HepG2 (cell line): ENCODE measurements around the gene CPT1A. TPM values are rescaled to one million over a fixed set of nuclear protein-coding genes. Genes with fewer than 3 reads are reported as not detected.
A peak's percentile ranks its signal among the peaks of the same experiment; 100 is the strongest.

Experiments
- ESRRA ChIP-seq: sonication (generic); formaldehyde crosslinking; IDR thresholded peaks from 2 replicates; pipeline ENCODE4 v1.5.1; 2020; ENCODE audit warnings: mild to moderate bottlenecking, low read depth, missing genetic modification reagents
- HDAC1 ChIP-seq: sonication (generic); formaldehyde crosslinking; IDR thresholded peaks from 2 replicates; pipeline ENCODE4 v1.5.1; 2020; ENCODE audit warnings: mild to moderate bottlenecking, missing genetic modification reagents
- HIVEP1 ChIP-seq: sonication (generic); formaldehyde crosslinking; IDR thresholded peaks from 2 replicates; pipeline ENCODE4 v1.4.0; 2020; ENCODE audit warnings: mild to moderate bottlenecking, missing genetic modification reagents
- HMG20B ChIP-seq: conservative IDR thresholded peaks from 2 replicates; pipeline ENCODE4 v1.6.1; 2016; ENCODE audit warnings: missing genetic modification reagents, missing compliant biosample characterization
- HNRNPLL ChIP-seq: fragments of 200-400 bp; formaldehyde crosslinking; IDR thresholded peaks from 2 replicates; pipeline ENCODE4 v1.6.1; 2017; ENCODE audit warnings: mild to moderate bottlenecking, low read depth, low read length; ENCODE audit not compliant: poor library complexity, severe bottlenecking
- HOXA3 ChIP-seq: sonication (generic); formaldehyde crosslinking; IDR thresholded peaks from 2 replicates; pipeline ENCODE4 v1.5.0; 2020; ENCODE audit warnings: missing genetic modification reagents
- KMT2A ChIP-seq: sonication (generic); formaldehyde crosslinking; IDR thresholded peaks from 2 replicates; pipeline ENCODE4 v1.4.0; 2020; ENCODE audit warnings: missing genetic modification reagents
- LCORL ChIP-seq, 2 experiments: fragments of 450-650 bp in 1 of 2; sonication (generic) in 1 of 2; formaldehyde crosslinking in 1 of 2; IDR thresholded peaks; 2 replicates each; pipeline versions ENCODE4 v1.5.0 to v1.6.1; 2017 to 2020; ENCODE audit warnings: antibody characterized with exemption in 1 of 2, missing genetic modification reagents in 1 of 2
- MAFF ChIP-seq: IDR thresholded peaks from 2 replicates; pipeline ENCODE4 v1.6.1; 2011; ENCODE audit warnings: low read depth, low read length, improper control_type of control experiment
- NR2F1 ChIP-seq, 2 experiments: fragments of 450-650 bp in 1 of 2; formaldehyde crosslinking in 1 of 2; IDR thresholded peaks; 2 replicates each; pipeline versions ENCODE4 v1.5.0 to v1.6.1; 2016 to 2020; ENCODE audit warnings: mild to moderate bottlenecking in 1 of 2, missing compliant biosample characterization in 1 of 2, missing genetic modification reagents in 1 of 2, moderate library complexity in 1 of 2
- RAD51 ChIP-seq: fragments of 450-650 bp; IDR thresholded peaks from 2 replicates; pipeline ENCODE4 v1.6.1; 2016; ENCODE audit warnings: borderline replicate concordance
- TBX2 ChIP-seq: sonication (generic); formaldehyde crosslinking; IDR thresholded peaks from 2 replicates; pipeline ENCODE4 v1.5.0; 2020; ENCODE audit warnings: missing genetic modification reagents, mild to moderate bottlenecking, borderline replicate concordance
- ZBTB20 ChIP-seq: sonication (generic); formaldehyde crosslinking; IDR thresholded peaks from 2 replicates; pipeline ENCODE4 v1.8.1; 2023; ENCODE audit warnings: missing genetic modification reagents, low read depth, mild to moderate bottlenecking, borderline replicate concordance
- ZNF224 ChIP-seq: sonication (generic); formaldehyde crosslinking; IDR thresholded peaks from 2 replicates; pipeline ENCODE4 v1.5.0; 2020; ENCODE audit warnings: mild to moderate bottlenecking, missing genetic modification reagents
- ZNF605 ChIP-seq: sonication (generic); formaldehyde crosslinking; IDR thresholded peaks from 2 replicates; pipeline ENCODE4 v1.8.0; 2022; ENCODE audit warnings: mild to moderate bottlenecking, missing genetic modification reagents
- ZNF816 ChIP-seq: sonication (generic); formaldehyde crosslinking; IDR thresholded peaks from 2 replicates; pipeline ENCODE4 v1.8.0; 2022; ENCODE audit warnings: missing genetic modification reagents, mild to moderate bottlenecking, borderline replicate concordance
- polyA plus RNA-seq, 8 experiments: library from polyadenylated mRNA; depleted of rRNA in 3 of 8; stranded (reverse) in 7 of 8; unstranded in 1 of 8; fragments of >200 nt; fragmentation: Illumina TruSeq in 4 of 8; extraction: Trizol in 4 of 8; gene quantifications; 2 replicates each; pipeline versions ENCODE4 v1.2.1 to v1.2.3, GENCODE V29; 2011 to 2016; ENCODE audit warnings: low read depth in 4 of 8, missing spikeins in 1 of 8, mixed read lengths in 1 of 8; ENCODE audit not compliant: insufficient read depth in 1 of 8
- total RNA-seq, 5 experiments: library from RNA; depleted of rRNA; stranded (reverse); fragments of >200 nt; fragmentation: Illumina TruSeq; extraction: Trizol; gene quantifications; 2 replicates each; pipeline ENCODE4 v1.2.3, GENCODE V29; 2016; ENCODE audit warnings: low read depth in 1 of 5
- TF ChIP-seq, protein P1 (sequence below): sonication (generic); formaldehyde crosslinking; IDR thresholded peaks from 2 replicates; pipeline ENCODE4 v1.4.0; 2020; ENCODE audit warnings: missing genetic modification reagents, borderline replicate concordance
- TF ChIP-seq, protein P2 (sequence below): sonication (generic); formaldehyde crosslinking; IDR thresholded peaks from 2 replicates; pipeline ENCODE4 v1.5.0; 2020; ENCODE audit warnings: missing genetic modification reagents
- TF ChIP-seq, protein P3 (sequence below): IDR thresholded peaks from 2 replicates; pipeline ENCODE4 v1.6.1; 2016; ENCODE audit warnings: missing biosample characterization, missing genetic modification reagents, low read depth
- TF ChIP-seq, protein P4 (sequence below): sonication (generic); formaldehyde crosslinking; IDR thresholded peaks from 2 replicates; pipeline ENCODE4 v1.4.0; 2020; ENCODE audit warnings: missing genetic modification reagents

The CPT1A gene
- total and polyA plus RNA-seq, 2 of the 13 experiments (the other 11 are each of a cell fraction or from before 2014, with no cell fraction given), result 7.0 to 7.1 TPM

DNA sequence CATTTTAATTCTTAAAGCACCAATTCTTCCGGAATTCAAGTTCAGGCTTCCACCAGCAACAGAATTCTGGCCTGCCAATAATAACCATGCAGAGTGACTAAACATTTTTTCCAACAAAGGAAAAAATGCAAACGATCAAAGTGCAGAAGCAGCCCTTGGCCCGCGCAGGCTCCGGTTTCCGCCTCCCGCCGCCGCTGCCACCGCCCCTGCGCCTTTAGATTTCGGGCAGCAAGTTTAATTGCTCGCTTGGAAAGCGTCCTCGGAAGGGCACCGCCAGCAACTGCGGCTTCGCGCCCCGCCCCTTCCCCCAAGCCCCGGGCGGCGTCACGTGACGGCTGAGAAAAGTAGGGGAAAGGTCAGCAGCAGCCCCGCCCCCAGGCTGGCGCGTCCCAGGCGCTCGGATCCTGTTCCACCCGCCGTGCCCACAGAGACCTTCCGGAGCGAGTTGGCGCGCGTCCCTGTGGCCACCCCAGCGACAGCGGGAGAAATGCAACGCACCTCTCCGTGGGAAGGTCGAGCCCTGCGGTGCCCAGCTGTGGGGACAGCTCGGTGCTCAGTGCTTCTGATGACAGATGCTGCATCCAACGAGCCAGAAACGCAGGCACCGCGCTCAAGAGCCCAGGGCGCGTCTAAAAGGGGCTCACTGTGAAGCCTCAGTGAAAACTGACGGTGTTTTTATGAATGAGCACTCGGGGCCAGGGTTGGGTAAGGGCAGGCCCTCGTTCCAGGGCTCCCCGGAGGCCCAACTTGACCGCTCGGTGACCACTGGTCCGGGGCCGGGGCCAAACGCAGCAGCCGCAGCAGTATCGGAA lies 2.5 kb downstream of the CPT1A start (continued):
- TF ChIP-seq, protein P1, sequence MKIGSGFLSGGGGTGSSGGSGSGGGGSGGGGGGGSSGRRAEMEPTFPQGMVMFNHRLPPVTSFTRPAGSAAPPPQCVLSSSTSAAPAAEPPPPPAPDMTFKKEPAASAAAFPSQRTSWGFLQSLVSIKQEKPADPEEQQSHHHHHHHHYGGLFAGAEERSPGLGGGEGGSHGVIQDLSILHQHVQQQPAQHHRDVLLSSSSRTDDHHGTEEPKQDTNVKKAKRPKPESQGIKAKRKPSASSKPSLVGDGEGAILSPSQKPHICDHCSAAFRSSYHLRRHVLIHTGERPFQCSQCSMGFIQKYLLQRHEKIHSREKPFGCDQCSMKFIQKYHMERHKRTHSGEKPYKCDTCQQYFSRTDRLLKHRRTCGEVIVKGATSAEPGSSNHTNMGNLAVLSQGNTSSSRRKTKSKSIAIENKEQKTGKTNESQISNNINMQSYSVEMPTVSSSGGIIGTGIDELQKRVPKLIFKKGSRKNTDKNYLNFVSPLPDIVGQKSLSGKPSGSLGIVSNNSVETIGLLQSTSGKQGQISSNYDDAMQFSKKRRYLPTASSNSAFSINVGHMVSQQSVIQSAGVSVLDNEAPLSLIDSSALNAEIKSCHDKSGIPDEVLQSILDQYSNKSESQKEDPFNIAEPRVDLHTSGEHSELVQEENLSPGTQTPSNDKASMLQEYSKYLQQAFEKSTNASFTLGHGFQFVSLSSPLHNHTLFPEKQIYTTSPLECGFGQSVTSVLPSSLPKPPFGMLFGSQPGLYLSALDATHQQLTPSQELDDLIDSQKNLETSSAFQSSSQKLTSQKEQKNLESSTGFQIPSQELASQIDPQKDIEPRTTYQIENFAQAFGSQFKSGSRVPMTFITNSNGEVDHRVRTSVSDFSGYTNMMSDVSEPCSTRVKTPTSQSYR (CRISPR knock-in tag), result peak; percentile 70
- TF ChIP-seq ZBTB20 (CRISPR knock-in tag) (0 out of 2 replicates have a peak, but pooled peaks have one; percentile 20), LCORL (IDR thresholded peaks at IDR 0.05) (no peak), LCORL (CRISPR knock-in tag; IDR thresholded peaks at IDR 0.05) (no peak; the same call in 1 of the 2 replicates), ZNF224 (CRISPR knock-in tag) (no peak), ZNF605 (CRISPR knock-in tag) (0 out of 2 replicates have a peak, but pooled peaks have one; percentile 31), HIVEP1 (CRISPR knock-in tag) (no peak; the same call in 1 of the 2 replicates), ESRRA (CRISPR knock-in tag) (peak; percentile 52; the same call in 1 of the 2 replicates), NR2F1 (CRISPR knock-in tag; IDR thresholded peaks at IDR 0.05) (peak in 1 of 2 experiments; percentile 44; a peak in 1 of 4 replicates), RAD51 (peak; percentile 95), ZNF816 (CRISPR knock-in tag) (no peak), HMG20B (CRISPR knock-in tag) (0 out of 2 replicates have a peak, but pooled peaks have one; percentile 32), TBX2 (peak; percentile 91), HDAC1 (peak; percentile 67), HOXA3 (CRISPR knock-in tag) (peak; percentile 79), KMT2A (CRISPR knock-in tag) (no peak), MAFF (no peak), HNRNPLL (peak; percentile 77)
- TF ChIP-seq, protein P2, sequence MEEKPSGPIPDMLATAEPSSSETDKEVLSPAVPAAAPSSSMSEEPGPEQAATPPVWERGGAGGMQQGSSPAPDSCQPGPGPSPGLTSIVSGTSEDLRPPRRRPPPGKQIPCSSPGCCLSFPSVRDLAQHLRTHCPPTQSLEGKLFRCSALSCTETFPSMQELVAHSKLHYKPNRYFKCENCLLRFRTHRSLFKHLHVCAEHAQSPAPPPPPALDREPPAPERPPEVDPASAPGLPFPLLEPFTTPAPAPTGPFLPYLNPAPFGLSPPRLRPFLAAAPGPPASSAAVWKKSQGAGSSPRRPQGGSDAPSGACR (CRISPR knock-in tag), result peak; percentile 23; the same call in 1 of the 2 replicates
- TF ChIP-seq, protein P3, sequence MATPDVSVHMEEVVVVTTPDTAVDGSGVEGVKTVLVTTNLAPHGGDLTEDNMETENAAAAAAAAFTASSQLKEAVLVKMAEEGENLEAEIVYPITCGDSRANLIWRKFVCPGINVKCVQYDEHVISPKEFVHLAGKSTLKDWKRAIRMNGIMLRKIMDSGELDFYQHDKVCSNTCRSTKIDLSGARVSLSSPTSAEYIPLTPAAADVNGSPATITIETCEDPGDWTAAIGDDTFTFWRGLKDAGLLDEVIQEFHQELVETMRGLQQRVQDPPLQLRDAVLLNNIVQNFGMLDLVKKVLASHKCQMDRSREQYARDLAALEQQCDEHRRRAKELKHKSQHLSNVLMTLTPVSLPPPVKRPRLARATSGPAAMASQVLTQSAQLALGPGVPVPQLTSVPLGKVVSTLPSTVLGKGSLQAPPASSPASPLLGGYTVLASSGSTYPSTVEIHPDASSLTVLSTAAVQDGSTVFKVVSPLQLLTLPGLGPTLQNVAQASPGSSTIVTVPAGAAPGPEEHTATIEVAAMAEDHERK, result no peak
- TF ChIP-seq, protein P4, sequence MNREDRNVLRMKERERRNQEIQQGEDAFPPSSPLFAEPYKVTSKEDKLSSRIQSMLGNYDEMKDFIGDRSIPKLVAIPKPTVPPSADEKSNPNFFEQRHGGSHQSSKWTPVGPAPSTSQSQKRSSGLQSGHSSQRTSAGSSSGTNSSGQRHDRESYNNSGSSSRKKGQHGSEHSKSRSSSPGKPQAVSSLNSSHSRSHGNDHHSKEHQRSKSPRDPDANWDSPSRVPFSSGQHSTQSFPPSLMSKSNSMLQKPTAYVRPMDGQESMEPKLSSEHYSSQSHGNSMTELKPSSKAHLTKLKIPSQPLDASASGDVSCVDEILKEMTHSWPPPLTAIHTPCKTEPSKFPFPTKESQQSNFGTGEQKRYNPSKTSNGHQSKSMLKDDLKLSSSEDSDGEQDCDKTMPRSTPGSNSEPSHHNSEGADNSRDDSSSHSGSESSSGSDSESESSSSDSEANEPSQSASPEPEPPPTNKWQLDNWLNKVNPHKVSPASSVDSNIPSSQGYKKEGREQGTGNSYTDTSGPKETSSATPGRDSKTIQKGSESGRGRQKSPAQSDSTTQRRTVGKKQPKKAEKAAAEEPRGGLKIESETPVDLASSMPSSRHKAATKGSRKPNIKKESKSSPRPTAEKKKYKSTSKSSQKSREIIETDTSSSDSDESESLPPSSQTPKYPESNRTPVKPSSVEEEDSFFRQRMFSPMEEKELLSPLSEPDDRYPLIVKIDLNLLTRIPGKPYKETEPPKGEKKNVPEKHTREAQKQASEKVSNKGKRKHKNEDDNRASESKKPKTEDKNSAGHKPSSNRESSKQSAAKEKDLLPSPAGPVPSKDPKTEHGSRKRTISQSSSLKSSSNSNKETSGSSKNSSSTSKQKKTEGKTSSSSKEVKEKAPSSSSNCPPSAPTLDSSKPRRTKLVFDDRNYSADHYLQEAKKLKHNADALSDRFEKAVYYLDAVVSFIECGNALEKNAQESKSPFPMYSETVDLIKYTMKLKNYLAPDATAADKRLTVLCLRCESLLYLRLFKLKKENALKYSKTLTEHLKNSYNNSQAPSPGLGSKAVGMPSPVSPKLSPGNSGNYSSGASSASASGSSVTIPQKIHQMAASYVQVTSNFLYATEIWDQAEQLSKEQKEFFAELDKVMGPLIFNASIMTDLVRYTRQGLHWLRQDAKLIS (CRISPR knock-in tag), result no peak
